BE2C (cell line): Measurements from ENCODE around the gene LRIF1.

Experiments
- DNase-seq: peaks from one replicate; pipeline ENCODE4 v3.0.0-alpha.2; 2020
- H3K27me3 ChIP-seq: fragments of 250-450 bp; sonication (Bioruptor Pico); 2 replicates; pipeline ENCODE4 v1.5.1; 2020; ENCODE audit warnings: mild to moderate bottlenecking
- H3K36me3 ChIP-seq: fragments of 250-450 bp; sonication (Bioruptor Pico); 2 replicates; pipeline ENCODE4 v1.5.1; 2020; ENCODE audit warnings: mild to moderate bottlenecking
- H3K4me1 ChIP-seq: fragments of 250-450 bp; sonication (Bioruptor Pico); 2 replicates; pipeline ENCODE4 v1.5.1; 2020
- H3K4me3 ChIP-seq: 2 replicates; pipeline ENCODE4 v1.5.1; 2011; ENCODE audit warnings: low read depth, low read length
- H3K9me3 ChIP-seq: fragments of 250-450 bp; sonication (Bioruptor Pico); 2 replicates; pipeline ENCODE4 v1.5.1; 2020
- TF ChIP-seq, protein P1 (sequence below): IDR thresholded peaks from 2 replicates; pipeline ENCODE4 v1.5.1; 2012; ENCODE audit warnings: mild to moderate bottlenecking, low read depth, low read length

Gene LRIF1

GRCh38 chr1:110898734-110899457 is 64.8 kb downstream of the LRIF1 start:
- no peaks in the 10 kb centered on the region for H3K9me3 ChIP-seq
- TF ChIP-seq, protein P1, sequence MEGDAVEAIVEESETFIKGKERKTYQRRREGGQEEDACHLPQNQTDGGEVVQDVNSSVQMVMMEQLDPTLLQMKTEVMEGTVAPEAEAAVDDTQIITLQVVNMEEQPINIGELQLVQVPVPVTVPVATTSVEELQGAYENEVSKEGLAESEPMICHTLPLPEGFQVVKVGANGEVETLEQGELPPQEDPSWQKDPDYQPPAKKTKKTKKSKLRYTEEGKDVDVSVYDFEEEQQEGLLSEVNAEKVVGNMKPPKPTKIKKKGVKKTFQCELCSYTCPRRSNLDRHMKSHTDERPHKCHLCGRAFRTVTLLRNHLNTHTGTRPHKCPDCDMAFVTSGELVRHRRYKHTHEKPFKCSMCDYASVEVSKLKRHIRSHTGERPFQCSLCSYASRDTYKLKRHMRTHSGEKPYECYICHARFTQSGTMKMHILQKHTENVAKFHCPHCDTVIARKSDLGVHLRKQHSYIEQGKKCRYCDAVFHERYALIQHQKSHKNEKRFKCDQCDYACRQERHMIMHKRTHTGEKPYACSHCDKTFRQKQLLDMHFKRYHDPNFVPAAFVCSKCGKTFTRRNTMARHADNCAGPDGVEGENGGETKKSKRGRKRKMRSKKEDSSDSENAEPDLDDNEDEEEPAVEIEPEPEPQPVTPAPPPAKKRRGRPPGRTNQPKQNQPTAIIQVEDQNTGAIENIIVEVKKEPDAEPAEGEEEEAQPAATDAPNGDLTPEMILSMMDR: no peak
- DNase-seq: no peak
- H3K4me1 ChIP-seq: no peaks in the 10 kb centered on the region
- no peak overlapping the region for H3K4me3 ChIP-seq
- no peaks in the 10 kb centered on the region for H3K36me3 ChIP-seq
- H3K27me3 ChIP-seq: peaks cover 14% of the 10 kb centered on the region

DNA sequence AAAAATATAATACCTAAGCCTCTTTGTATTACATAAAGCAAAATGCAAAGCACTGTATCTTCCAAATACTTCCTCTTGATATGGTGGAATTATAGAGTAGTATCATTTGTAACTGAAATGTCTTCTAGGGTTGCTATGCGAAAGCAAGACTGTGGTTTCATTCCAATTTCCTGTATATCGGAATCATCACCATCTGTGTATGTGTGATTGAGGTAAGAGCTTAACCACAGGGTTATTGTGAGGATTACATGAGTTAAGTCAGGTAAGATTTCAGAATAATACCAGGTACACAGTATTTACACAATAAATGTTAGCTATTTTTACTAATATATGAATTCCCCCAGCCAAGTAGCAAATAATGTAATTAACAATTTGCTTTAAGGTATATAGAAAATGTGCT is 66.0 kb downstream of the LRIF1 start:
- H3K4me3 ChIP-seq: no peak overlapping the region
- H3K27me3 ChIP-seq: peaks cover 23% of the 10 kb centered on the region
- no peaks in the 10 kb centered on the region for H3K9me3 ChIP-seq
- TF ChIP-seq, protein P1: no peak
- no peak for DNase-seq
- H3K36me3 ChIP-seq: no peaks in the 10 kb centered on the region
- no peaks in the 10 kb centered on the region for H3K4me1 ChIP-seq
